Lung (tissue), 12 donors: Measurements from ENCODE around the gene EPN2. TPM values are rescaled to one million over a fixed set of nuclear protein-coding genes. Genes with fewer than 3 reads are reported as not detected.
A peak's percentile ranks its signal among the peaks of the same experiment; 100 is the strongest.

ENCODE experiments used
- ATAC-seq: fragments of 200-7000 bp; cut with Tn5 transposase; one replicate; pipeline ENCODE4 v1.9.1; 2020; ENCODE audit warnings: moderate number of reproducible peaks; ENCODE audit not compliant: insufficient read depth, low FRiP score
- DNase-seq, 3 donors: peaks; one replicate each; pipeline ENCODE4 v3.0.0-alpha.2; 2013 to 2017
- H3K27ac ChIP-seq, 2 donors: one replicate each; pipeline ENCODE4 v1.5.1; 2013; ENCODE audit warnings: mild to moderate bottlenecking in 2 of 2, moderate library complexity in 2 of 2, control low read depth in 1 of 2, inconsistent platforms in 1 of 2, low read depth in 1 of 2, low read length in 1 of 2
- H3K27me3 ChIP-seq, 3 donors: one replicate each; pipeline ENCODE4 v1.5.1; 2013; ENCODE audit warnings: low read length in 2 of 3; ENCODE audit not compliant: control insufficient read depth in 3 of 3, insufficient read depth in 3 of 3
- H3K36me3 ChIP-seq, 4 donors: one replicate each; pipeline ENCODE4 v1.5.1; 2013; ENCODE audit warnings: low read length in 4 of 4, mild to moderate bottlenecking in 1 of 4, moderate library complexity in 1 of 4; ENCODE audit not compliant: control insufficient read depth in 4 of 4, insufficient read depth in 4 of 4
- H3K4me1 ChIP-seq, 5 donors: one replicate each; pipeline ENCODE4 v1.5.1; 2013; ENCODE audit warnings: low read length in 5 of 5, mild to moderate bottlenecking in 2 of 5, moderate library complexity in 1 of 5; ENCODE audit not compliant: control insufficient read depth in 5 of 5, insufficient read depth in 5 of 5
- H3K4me3 ChIP-seq: one replicate; pipeline ENCODE4 v1.5.1; 2013; ENCODE audit warnings: mild to moderate bottlenecking, control low read depth, moderate library complexity
- H3K9ac ChIP-seq, 2 donors: one replicate each; pipeline ENCODE4 v1.5.1; 2013; ENCODE audit warnings: low read length in 2 of 2, control low read depth in 1 of 2; ENCODE audit not compliant: insufficient read depth in 1 of 2
- H3K9me3 ChIP-seq, 4 donors: one replicate each; pipeline ENCODE4 v1.5.1; 2013; ENCODE audit warnings: low read length in 3 of 4, mild to moderate bottlenecking in 1 of 4, moderate library complexity in 1 of 4; ENCODE audit not compliant: control insufficient read depth in 4 of 4, insufficient read depth in 3 of 4
- CTCF ChIP-seq: IDR thresholded peaks from 2 replicates; pipeline ENCODE4 v1.5.1; 2012; ENCODE audit warnings: mild to moderate bottlenecking; ENCODE audit errors: control extremely low read depth, extremely low read depth
- WGBS, 2 donors: extraction: QIAGEN DNeasy Blood & Tissue Kit; methylation state at CpG; one replicate each; pipeline ENCODE4 v1.1.7; 2013; 5-methylcytosine and 5-hydroxymethylcytosine counted together
- polyA plus RNA-seq, 2 donors: library from polyadenylated mRNA; stranded (reverse); fragments of 200-250 nt; gene quantifications; one replicate each; pipeline ENCODE4 v1.2.1, GENCODE V29; 2013
- total RNA-seq, 2 donors: library from RNA; depleted of rRNA in 1 of 2; stranded (reverse); fragments of >200 nt in 1 of 2; gene quantifications; one replicate each; pipeline ENCODE4 v1.2.1, GENCODE V29; 2014 to 2021
- donor health status: control.
- donor health status: control.
- donor health status: Bipolar disorder and iron deficiency.
- donor health status: healthy.
- donor health status: DM: yes; HTN: yes; CAD: no.

EPN2 gene
- total and polyA plus RNA-seq, 4 donors, result 16.7 to 73.7 (median 37.4) TPM

DNA sequence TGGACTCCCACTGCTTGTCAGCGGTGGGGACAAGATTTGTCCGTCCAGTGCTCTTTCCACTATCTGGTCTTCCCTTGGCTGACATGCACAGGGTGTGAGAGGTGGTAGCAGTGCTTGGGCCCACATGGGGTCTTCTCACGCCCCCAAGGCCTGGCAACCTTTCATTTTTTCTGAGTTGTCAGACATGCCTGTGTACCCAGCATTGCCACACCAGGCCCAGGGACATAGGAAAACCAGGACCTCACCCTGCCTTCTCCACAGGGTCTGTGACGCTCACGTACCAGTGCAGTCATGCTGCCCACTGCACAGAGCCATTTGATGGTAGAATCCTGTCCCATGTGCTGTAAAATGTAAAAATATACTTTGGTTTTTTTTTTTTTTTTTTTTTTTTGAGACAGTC lies 67.6 kb downstream of the EPN2 start:
- Histone ChIP-seq H3K27ac (peak overlapping the region; percentile 46 to 50), H3K36me3 (peaks cover 0 to 7% (median 3%) of the 10 kb centered on the region in 4 donors), H3K27me3 (no peaks in the 10 kb centered on the region), H3K4me3 (no peak overlapping the region), H3K4me1 (peaks cover 4 to 43% (median 7%) of the 10 kb centered on the region in 5 donors), H3K9ac (no peak overlapping the region), H3K9me3 (no peaks in the 10 kb centered on the region)
- no peak for TF ChIP-seq CTCF
- DNase-seq, result no peak
- WGBS, 2 donors, result 93 to 96% methylated on average over 5 of the region's 5 CpGs
- ATAC-seq, result no peak

GRCh38 chr17:19305256-19305655 lies 68.1 kb downstream of the EPN2 start:
- Histone ChIP-seq H3K4me1 (peaks cover 4 to 43% (median 7%) of the 10 kb centered on the region in 5 donors), H3K27ac (no peak overlapping the region), H3K9me3 (no peaks in the 10 kb centered on the region), H3K36me3 (peaks cover 0 to 11% (median 8%) of the 10 kb centered on the region in 4 donors), H3K4me3 (no peak overlapping the region), H3K9ac (no peak overlapping the region), H3K27me3 (no peaks in the 10 kb centered on the region)
- no peak for DNase-seq
- 68 to 72% methylated on average over 5 of the region's 5 CpGs for WGBS, 2 donors
- TF ChIP-seq CTCF, result no peak
- no peak for ATAC-seq

GRCh38 chr17:19305761-19306159 lies 68.6 kb downstream of the EPN2 start:
- ATAC-seq (no peak), DNase-seq (no peak)
- no peak overlapping the region for H3K9ac ChIP-seq
- peaks cover 0 to 11% (median 8%) of the 10 kb centered on the region in 4 donors for H3K36me3 ChIP-seq
- peaks cover 4 to 41% (median 7%) of the 10 kb centered on the region in 5 donors for H3K4me1 ChIP-seq
- TF ChIP-seq CTCF, result no peak
- H3K27ac ChIP-seq, result peak overlapping the region in 1 of 2 donors; percentile 20
- H3K4me3 ChIP-seq, result no peak overlapping the region
- 80 to 90% methylated on average over 5 of the region's 5 CpGs for WGBS, 2 donors
- H3K27me3 ChIP-seq, result no peaks in the 10 kb centered on the region
- no peaks in the 10 kb centered on the region for H3K9me3 ChIP-seq
